ELF-1 (cell line): Measurements from ENCODE around the gene GAREM1.
A peak's percentile ranks its signal among the peaks of the same experiment; 100 is the strongest.
"Not testable (repeated sequence)": the region's sequence is repeated elsewhere in the genome, so short reads cannot be mapped to it uniquely, and the experiment has no call there.

Experiments
- DNase-seq: peaks from one replicate; pipeline ENCODE4 v3.0.0-alpha.2; 2016; ENCODE audit warnings: low read depth, low spot score

The GAREM1 gene

GRCh38 chr18:32470714-32471633 lies at the start of gene GAREM1:
Gene GAREM1, minus strand, starts transcription at chr18:32470882. Its CDS starts 454 bp downstream, at chr18:32470428.
- DNase-seq = peak; percentile 97

GRCh38 chr18:32511147-32511546 lies 40.5 kb upstream of the GAREM1 start:
- no peak for DNase-seq

GRCh38 chr18:32509111-32509510 lies 38.4 kb upstream of the GAREM1 start:
- DNase-seq = no peak

GRCh38 chr18:32507093-32507492 lies 36.4 kb upstream of the GAREM1 start:
- no peak for DNase-seq

- no peak for DNase-seq
Observed at GRCh38 chr18:32502014-32502413, 31.3 kb upstream of the GAREM1 start.

- DNase-seq = peak; percentile 18
Observed at GRCh38 chr18:32501242-32501641, 30.6 kb upstream of the GAREM1 start.

- DNase-seq = no peak
Observed at GRCh38 chr18:32483002-32483401, 12.3 kb upstream of the GAREM1 start.

- DNase-seq = no peak
Observed at GRCh38 chr18:32482117-32482516, 11.4 kb upstream of the GAREM1 start.

GRCh38 chr18:32480581-32480980 lies 9.9 kb upstream of the GAREM1 start:
- DNase-seq = no peak

- DNase-seq = no peak
Observed at GRCh38 chr18:32478807-32479206, 8.1 kb upstream of the GAREM1 start.

- no peak for DNase-seq
Observed at GRCh38 chr18:32478317-32478716, 7.6 kb upstream of the GAREM1 start.

- no peak for DNase-seq
Observed at GRCh38 chr18:32476106-32476505, 5.4 kb upstream of the GAREM1 start.

GRCh38 chr18:32475069-32475468 lies 4.4 kb upstream of the GAREM1 start:
- DNase-seq = not testable (repeated sequence)

GRCh38 chr18:32473325-32473724 lies 2.6 kb upstream of the GAREM1 start:
- no peak for DNase-seq

GRCh38 chr18:32472841-32473240 lies 2.2 kb upstream of the GAREM1 start:
- DNase-seq = no peak

- no peak for DNase-seq
Observed at GRCh38 chr18:32470460-32470713, 295 bp downstream of the GAREM1 start.

- peak; percentile 49 for DNase-seq
Observed at GRCh38 chr18:32469691-32470459, 807 bp downstream of the GAREM1 start.

GRCh38 chr18:32469190-32469651 lies 1.5 kb downstream of the GAREM1 start:
- peak; percentile 32 for DNase-seq

- no peak for DNase-seq
Observed at GRCh38 chr18:32468147-32468845, 2.4 kb downstream of the GAREM1 start.

GRCh38 chr18:32461709-32462272 lies 8.9 kb downstream of the GAREM1 start:
- no peak for DNase-seq

GRCh38 chr18:32460171-32460731 lies 10.4 kb downstream of the GAREM1 start:
- no peak for DNase-seq
